SK-N-MC (cell line): ENCODE results near the gene ATAD3C.
"Not testable (repeated sequence)": the region's sequence is repeated elsewhere in the genome, so short reads cannot be mapped to it uniquely, and the experiment has no call there.

ENCODE experiments used
- DNase-seq: peaks from one replicate; pipeline ENCODE4 v3.0.0-alpha.2; 2011; ENCODE audit warnings: low read depth, low spot score
- H3K27ac ChIP-seq: fragments of 200-600 bp; sonication (generic); 2 replicates; pipeline ENCODE4 v1.5.1; 2016; ENCODE audit warnings: mixed run types
- H3K36me3 ChIP-seq: fragments of 200-600 bp; sonication (generic); 2 replicates; pipeline ENCODE4 v1.6.1; 2017; ENCODE audit warnings: antibody characterized with exemption, low read length, mixed read lengths; ENCODE audit not compliant: insufficient read depth
- H3K4me3 ChIP-seq: fragments of 200-600 bp; sonication (generic); 2 replicates; pipeline ENCODE4 v1.5.1; 2016
- H3K9ac ChIP-seq: fragments of 200-600 bp; sonication (generic); 2 replicates; pipeline ENCODE4 v1.8.0; 2017; ENCODE audit warnings: mixed run types, mixed read lengths; ENCODE audit not compliant: insufficient read length
- H3K9me3 ChIP-seq: fragments of 200-600 bp; sonication (generic); 2 replicates; pipeline ENCODE4 v1.6.1; 2017; ENCODE audit warnings: low read depth, mild to moderate bottlenecking, antibody characterized with exemption, low read length, moderate library complexity, mixed read lengths
- EZH2 ChIP-seq: fragments of 200-600 bp; sonication (generic); IDR thresholded peaks from one replicate; pipeline ENCODE4 v1.6.1; 2017; ENCODE audit warnings: antibody characterized with exemption
- FOXP2 ChIP-seq: optimal IDR thresholded peaks from 2 replicates; pipeline ENCODE3; 2011; ENCODE audit warnings: mild to moderate bottlenecking, moderate library complexity; ENCODE audit not compliant: insufficient read depth; ENCODE audit errors: extremely low read length, control extremely low read depth
- POLR2AphosphoS5 ChIP-seq: IDR thresholded peaks from 2 replicates; pipeline ENCODE4 v1.6.1; 2012; ENCODE audit warnings: mild to moderate bottlenecking, low read depth, low read length, borderline replicate concordance

The ATAD3C gene

GRCh38 chr1:1406101-1406820 lies 43.2 kb upstream of the ATAD3C start:
- peaks cover 42% of the 10 kb centered on the region for H3K36me3 ChIP-seq
- no peak for TF ChIP-seq FOXP2
- TF ChIP-seq POLR2AphosphoS5 = no peak
- TF ChIP-seq EZH2 = no peak
- H3K4me3 ChIP-seq = peak overlapping the region; percentile 95
- peak overlapping the region; percentile 83 for H3K27ac ChIP-seq
- peak overlapping the region; percentile 97 for H3K9ac ChIP-seq
- no peaks in the 10 kb centered on the region for H3K9me3 ChIP-seq
- no peak for DNase-seq

GRCh38 chr1:1406821-1407635 lies 42.5 kb upstream of the ATAD3C start, which contains the start of gene MRPL20:
TSS of gene MRPL20 (minus strand) at chr1:1407293. CDS start at chr1:1407217, 76 bp downstream.
- TF ChIP-seq FOXP2 (no peak), POLR2AphosphoS5 (peak; percentile 99)
- H3K4me3 ChIP-seq = peak within 1 kb of the TSS; percentile 95
- H3K9ac ChIP-seq = peak within 1 kb of the TSS; percentile 97
- H3K27ac ChIP-seq = peak within 1 kb of the TSS; percentile 83
- no peaks in the 10 kb centered on the region for H3K9me3 ChIP-seq
- H3K36me3 ChIP-seq = peaks cover 34% of the 10 kb centered on the region
- DNase-seq = peak; percentile 52

- Histone ChIP-seq H3K4me3 (peak overlapping the region; percentile 95), H3K9ac (peak overlapping the region; percentile 97), H3K27ac (peak overlapping the region; percentile 83), H3K36me3 (peaks cover 29% of the 10 kb centered on the region), H3K9me3 (no peaks in the 10 kb centered on the region)
- DNase-seq = no peak
- TF ChIP-seq FOXP2 (no peak), POLR2AphosphoS5 (no peak), EZH2 (no peak)
These were observed 41.7 kb upstream of the ATAD3C start for GRCh38 chr1:1407636-1408318.

- not testable (repeated sequence) for H3K9ac ChIP-seq, DNase-seq, H3K27ac ChIP-seq, H3K9me3 ChIP-seq, H3K4me3 ChIP-seq
- peaks cover 15% of the 10 kb centered on the region for H3K36me3 ChIP-seq
These were observed 39.3 kb upstream of the ATAD3C start for GRCh38 chr1:1410238-1410637.

GRCh38 chr1:1411626-1412025 lies 37.9 kb upstream of the ATAD3C start:
- no peak for DNase-seq
- Histone ChIP-seq H3K9ac (no peak overlapping the region), H3K9me3 (no peaks in the 10 kb centered on the region), H3K27ac (no peak overlapping the region), H3K4me3 (no peak overlapping the region), H3K36me3 (peaks cover 7% of the 10 kb centered on the region)
- TF ChIP-seq EZH2 (no peak), POLR2AphosphoS5 (peak; percentile 31; the same call in 1 of the 2 replicates)

- not testable (repeated sequence) for DNase-seq, H3K9me3 ChIP-seq, H3K27ac ChIP-seq
These were observed 37.1 kb upstream of the ATAD3C start for GRCh38 chr1:1412311-1412902.

GRCh38 chr1:1415751-1416150 lies 33.7 kb upstream of the ATAD3C start:
- no peaks in the 10 kb centered on the region for H3K9me3 ChIP-seq
- H3K27ac ChIP-seq = no peak overlapping the region
- DNase-seq = no peak
- no peak overlapping the region for H3K9ac ChIP-seq
- TF ChIP-seq POLR2AphosphoS5 = no peak
- no peak for TF ChIP-seq FOXP2
- no peak for TF ChIP-seq EZH2
- H3K36me3 ChIP-seq = no peaks in the 10 kb centered on the region
- H3K4me3 ChIP-seq = no peak overlapping the region

More at GRCh38 chr1:1412311-1412902, 37.1 kb upstream of the ATAD3C start:
- H3K4me3 ChIP-seq, H3K9ac ChIP-seq, H3K36me3 ChIP-seq: not testable (repeated sequence)

GRCh38 chr1:1417396-1417795 lies 32.1 kb upstream of the ATAD3C start:
- not testable (repeated sequence) for H3K9ac ChIP-seq, H3K9me3 ChIP-seq, DNase-seq, H3K27ac ChIP-seq, H3K4me3 ChIP-seq, H3K36me3 ChIP-seq

GRCh38 chr1:1417825-1418463 lies 31.5 kb upstream of the ATAD3C start:
- H3K9me3 ChIP-seq, H3K36me3 ChIP-seq, H3K9ac ChIP-seq, H3K27ac ChIP-seq, H3K4me3 ChIP-seq, DNase-seq: not testable (repeated sequence)
